Tibial nerve (tissue), 4 donors: ENCODE data around the gene ZNF425. TPM values are rescaled to one million over a fixed set of nuclear protein-coding genes. Genes with fewer than 3 reads are reported as not detected.

Source experiments
- DNase-seq, 2 donors: peaks; one replicate each; pipeline ENCODE4 v3.0.0-alpha.2; 2019; ENCODE audit warnings: low spot score in 2 of 2
- H3K27ac ChIP-seq, 4 donors: fragments of 200-600 bp; sonication (generic) in 3 of 4; one replicate each; pipeline ENCODE4 v1.5.1; 2017 to 2019; ENCODE audit warnings: mild to moderate bottlenecking in 1 of 4
- H3K27me3 ChIP-seq, 2 donors: fragments of 200-600 bp; sonication (generic) in 1 of 2; one replicate each; pipeline versions ENCODE4 v1.5.1 to v1.6.0; 2017 to 2019
- H3K36me3 ChIP-seq, 3 donors: fragments of 200-600 bp; sonication (generic); one replicate each; pipeline ENCODE4 v1.5.1; 2018 to 2019
- H3K4me1 ChIP-seq, 4 donors: fragments of 200-600 bp; sonication (generic) in 3 of 4; one replicate each; pipeline ENCODE4 v1.5.1; 2017 to 2019
- H3K4me3 ChIP-seq, 4 donors: fragments of 200-600 bp; sonication (generic) in 3 of 4; one replicate each; pipeline ENCODE4 v1.5.1; 2017 to 2019; ENCODE audit warnings: mild to moderate bottlenecking in 1 of 4, moderate library complexity in 1 of 4
- H3K9me3 ChIP-seq, 4 donors: fragments of 200-600 bp; sonication (generic) in 3 of 4; one replicate each; pipeline ENCODE4 v1.5.1; 2017 to 2019
- CTCF ChIP-seq, 5 experiments: fragments of 200-600 bp in 3 of 5; fragments of 450-650 bp in 2 of 5; sonication (generic) in 3 of 5; IDR thresholded peaks; one replicate each; pipeline ENCODE4 v1.5.1; 2016 to 2019; ENCODE audit warnings: antibody characterized with exemption in 5 of 5, mild to moderate bottlenecking in 3 of 5, moderate library complexity in 2 of 5
- EP300 ChIP-seq, 2 donors: sonication (generic); formaldehyde crosslinking; IDR thresholded peaks; one replicate each; pipeline ENCODE4 v1.6.1; 2017; ENCODE audit warnings: antibody characterized with exemption in 2 of 2, mild to moderate bottlenecking in 1 of 2
- POLR2A ChIP-seq, 2 donors: fragments of 450-650 bp; IDR thresholded peaks; one replicate each; pipeline ENCODE4 v1.6.1; 2017; ENCODE audit warnings: antibody characterized with exemption in 2 of 2, mild to moderate bottlenecking in 2 of 2, moderate library complexity in 2 of 2
- WGBS, 2 donors: methylation state at CpG; one replicate each; pipeline ENCODE4 v1.1.5; 2018; 5-methylcytosine and 5-hydroxymethylcytosine counted together
- total RNA-seq, 4 donors: library from RNA; depleted of rRNA; stranded (reverse); fragments of >200 nt; gene quantifications; one replicate each; pipeline ENCODE4 v1.1.0, GENCODE V29; 2016

Gene ZNF425
- total RNA-seq, 4 donors from 2014 or later = 1.9 to 10.9 (median 4.6) TPM

- Histone ChIP-seq H3K27me3 (no peaks in the 10 kb centered on the region), H3K36me3 (peaks cover 0 to 37% (median 0%) of the 10 kb centered on the region in 3 donors), H3K9me3 (no peaks in the 10 kb centered on the region), H3K27ac (no peak overlapping the region), H3K4me3 (no peak overlapping the region), H3K4me1 (no peaks in the 10 kb centered on the region)
- 96% methylated on average over 27 to 35 of the region's 35 CpGs for whole genome bisulfite sequencing, 2 donors
- no peak for TF ChIP-seq EP300 (IDR thresholded peaks at IDR 0.05)
- no peak for TF ChIP-seq CTCF (IDR thresholded peaks at IDR 0.05)
- no peak for TF ChIP-seq POLR2A (IDR thresholded peaks at IDR 0.05)
- no peak for DNase-seq
Measured at GRCh38 chr7:149104214-149104613, 21.9 kb downstream of the ZNF425 start.

DNA sequence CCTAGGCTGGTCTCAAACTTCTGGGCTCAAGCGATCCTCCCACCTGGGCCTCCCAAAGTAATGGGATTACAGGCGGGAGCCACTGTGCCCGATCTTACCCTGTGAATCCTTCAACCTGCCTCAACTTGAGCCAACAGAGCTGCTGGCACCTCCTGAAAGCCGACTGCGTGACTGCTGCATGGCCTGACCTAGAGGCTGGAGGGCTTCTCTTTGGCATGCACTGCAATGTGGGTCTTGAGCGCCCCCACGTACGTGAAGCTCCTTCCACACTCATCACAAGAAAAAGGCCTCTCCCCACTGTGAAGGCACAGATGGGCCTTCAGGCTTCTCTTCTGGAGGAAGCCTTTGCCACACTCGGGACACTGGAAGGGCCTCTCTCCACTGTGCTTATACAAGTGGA lies 22.7 kb downstream of the ZNF425 start:
- no peaks in the 10 kb centered on the region for H3K9me3 ChIP-seq
- TF ChIP-seq CTCF (IDR thresholded peaks at IDR 0.05) = no peak
- no peak for TF ChIP-seq POLR2A (IDR thresholded peaks at IDR 0.05)
- TF ChIP-seq EP300 (IDR thresholded peaks at IDR 0.05) = no peak
- H3K27ac ChIP-seq = no peak overlapping the region
- WGBS, 2 donors = 89 to 98% methylated on average over 9 of the region's 9 CpGs
- H3K4me1 ChIP-seq = no peaks in the 10 kb centered on the region
- no peak for DNase-seq
- peaks cover 0 to 33% (median 0%) of the 10 kb centered on the region in 3 donors for H3K36me3 ChIP-seq
- no peaks in the 10 kb centered on the region for H3K27me3 ChIP-seq
- no peak overlapping the region for H3K4me3 ChIP-seq

DNA sequence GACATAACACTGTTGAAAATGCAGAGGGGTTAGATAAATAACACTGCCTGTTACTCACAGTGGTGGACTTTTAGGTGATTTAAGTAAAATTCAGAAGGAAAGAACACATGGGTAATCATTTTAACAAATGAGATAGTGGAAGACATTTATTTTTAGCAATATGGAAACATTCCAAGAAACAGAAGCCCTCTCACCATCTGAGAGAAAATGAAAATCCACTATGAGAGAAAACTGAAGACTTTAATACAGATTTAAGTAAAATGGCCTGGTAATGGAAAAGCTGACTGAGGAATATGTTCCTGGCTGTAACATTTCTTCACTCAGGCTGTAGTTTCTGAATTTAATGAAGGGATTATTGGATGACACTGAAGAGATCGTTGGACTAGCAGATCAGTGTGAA lies 23.5 kb downstream of the ZNF425 start:
- DNase-seq = no peak
- Histone ChIP-seq H3K36me3 (peaks cover 0 to 28% (median 0%) of the 10 kb centered on the region in 3 donors), H3K4me3 (no peak overlapping the region), H3K4me1 (no peaks in the 10 kb centered on the region), H3K9me3 (no peaks in the 10 kb centered on the region), H3K27ac (no peak overlapping the region), H3K27me3 (no peaks in the 10 kb centered on the region)
- no peak for TF ChIP-seq EP300 (IDR thresholded peaks at IDR 0.05)
- TF ChIP-seq POLR2A (IDR thresholded peaks at IDR 0.05) = no peak
- no peak for TF ChIP-seq CTCF (IDR thresholded peaks at IDR 0.05)
- 69 to 74% methylated on average over 1 of the region's 1 CpG for WGBS, 2 donors

DNA sequence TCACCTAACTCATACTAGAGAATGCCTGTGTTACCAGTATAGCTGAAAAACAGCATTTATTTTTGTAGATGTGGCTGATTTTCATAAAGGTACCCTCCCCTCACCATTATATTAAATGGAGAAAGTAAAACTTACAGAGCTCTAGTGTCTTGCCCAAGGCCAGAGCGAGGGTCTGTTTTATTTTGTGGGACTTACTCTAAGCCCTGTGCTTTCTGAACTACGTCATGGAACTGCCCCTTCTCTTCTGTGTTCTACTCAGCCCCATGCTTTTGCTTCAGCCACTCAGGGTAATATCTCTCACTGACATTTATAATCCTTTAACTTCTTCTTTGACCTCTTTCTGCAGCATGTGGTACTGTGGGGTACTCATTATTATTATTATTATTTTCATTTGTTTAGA lies 25.3 kb downstream of the ZNF425 start:
- Histone ChIP-seq H3K9me3 (no peaks in the 10 kb centered on the region), H3K4me3 (no peak overlapping the region), H3K27me3 (no peaks in the 10 kb centered on the region), H3K36me3 (peaks cover 0 to 28% (median 0%) of the 10 kb centered on the region in 3 donors), H3K27ac (no peak overlapping the region), H3K4me1 (no peaks in the 10 kb centered on the region)
- TF ChIP-seq EP300 (IDR thresholded peaks at IDR 0.05) = no peak
- no peak for TF ChIP-seq CTCF (IDR thresholded peaks at IDR 0.05)
- TF ChIP-seq POLR2A (IDR thresholded peaks at IDR 0.05) = no peak
- WGBS, 2 donors = 91 to 97% methylated on average over 2 of the region's 2 CpGs
- no peak for DNase-seq

DNA sequence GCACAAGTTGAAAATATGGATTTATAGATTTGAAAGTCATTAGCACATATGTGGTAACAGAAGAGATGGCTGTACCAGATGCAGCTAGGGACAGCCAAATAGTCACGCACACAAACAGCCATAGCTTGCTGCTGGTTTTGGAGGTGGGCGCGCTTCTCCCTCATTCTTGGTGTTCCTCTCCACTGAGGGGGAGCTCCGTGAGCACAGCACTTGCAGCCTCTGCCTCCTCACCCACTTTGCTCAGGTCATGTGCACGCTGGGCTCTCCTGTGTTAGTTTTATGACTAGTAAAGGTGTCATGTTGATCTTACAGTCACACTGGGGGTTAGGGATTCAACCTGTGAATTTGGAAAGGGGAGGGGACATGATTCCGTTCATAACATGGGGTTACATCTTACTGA lies 27.1 kb downstream of the ZNF425 start:
- Histone ChIP-seq H3K4me1 (no peaks in the 10 kb centered on the region), H3K4me3 (no peak overlapping the region), H3K36me3 (peaks cover 0 to 12% (median 0%) of the 10 kb centered on the region in 3 donors), H3K27me3 (no peaks in the 10 kb centered on the region), H3K9me3 (no peaks in the 10 kb centered on the region), H3K27ac (no peak overlapping the region)
- 78 to 81% methylated on average over 6 of the region's 6 CpGs for WGBS, 2 donors
- TF ChIP-seq EP300 (IDR thresholded peaks at IDR 0.05) (no peak), CTCF (IDR thresholded peaks at IDR 0.05) (no peak), POLR2A (IDR thresholded peaks at IDR 0.05) (no peak)
- DNase-seq = no peak
